Calu3 (cell line): Measurements from ENCODE around the gene ELMO1. TPM values are rescaled to one million over a fixed set of nuclear protein-coding genes. Genes with fewer than 3 reads are reported as not detected.

ENCODE experiments used
- BruUV-seq: library from RNA; stranded (reverse); fragments of 400-500 nt; replicated peaks from 2 replicates; lab custom pipeline; 2021; lab: Mats Ljungman, UMichigan
- CTCF ChIA-PET: fragments of 300-600 bp; sonication (Branson Sonifier 250); formaldehyde crosslinking; loops from one replicate; lab custom pipeline; 2022; ENCODE audit warnings: antibody characterized with exemption; lab: Charles Lee
- DNase-seq: peaks from one replicate; pipeline ENCODE4 v3.0.0; 2022
- H3K27ac Mint-ChIP-seq: one replicate; pipeline ENCODE4 v1.8.0; 2022; ENCODE audit warnings: mixed read lengths; ENCODE audit not compliant: unreplicated experiment
- H3K27me3 Mint-ChIP-seq: one replicate; pipeline ENCODE4 v1.8.0; 2022; ENCODE audit warnings: mixed read lengths; ENCODE audit not compliant: unreplicated experiment
- H3K36me3 Mint-ChIP-seq: one replicate; pipeline ENCODE4 v1.8.0; 2022; ENCODE audit warnings: mild to moderate bottlenecking, moderate library complexity, mixed read lengths; ENCODE audit not compliant: insufficient read depth, unreplicated experiment
- H3K4me1 Mint-ChIP-seq: one replicate; pipeline ENCODE4 v1.8.0; 2022; ENCODE audit warnings: mild to moderate bottlenecking, low read depth, mixed read lengths; ENCODE audit not compliant: unreplicated experiment
- H3K4me3 Mint-ChIP-seq: one replicate; pipeline ENCODE4 v1.8.0; 2022; ENCODE audit warnings: mild to moderate bottlenecking, low read depth, moderate library complexity, mixed read lengths; ENCODE audit not compliant: unreplicated experiment
- H3K9me3 Mint-ChIP-seq: one replicate; pipeline ENCODE4 v1.8.0; 2022; ENCODE audit warnings: low read depth, mixed read lengths; ENCODE audit not compliant: unreplicated experiment
- intact Hi-C: fragments of 100-400 bp; cut with micrococcal nuclease; formaldehyde crosslinking; loops from one replicate; pipeline ENCODE4 v1.10.0; 2022; ENCODE audit not compliant: unreplicated experiment
- total RNA-seq: library from RNA; stranded (reverse); gene quantifications from 2 replicates; pipeline ENCODE4 v1.2.3, GENCODE V29; 2022
- TF ChIP-seq, protein P1 (sequence below): fragments of 200-600 bp; IDR thresholded peaks from one replicate; pipeline ENCODE4 v1.8.0; 2022; ENCODE audit warnings: antibody characterized with exemption; ENCODE audit not compliant: unreplicated experiment

The ELMO1 gene
- total RNA-seq, 1 experiment from 2014 or later, result not detected

DNA sequence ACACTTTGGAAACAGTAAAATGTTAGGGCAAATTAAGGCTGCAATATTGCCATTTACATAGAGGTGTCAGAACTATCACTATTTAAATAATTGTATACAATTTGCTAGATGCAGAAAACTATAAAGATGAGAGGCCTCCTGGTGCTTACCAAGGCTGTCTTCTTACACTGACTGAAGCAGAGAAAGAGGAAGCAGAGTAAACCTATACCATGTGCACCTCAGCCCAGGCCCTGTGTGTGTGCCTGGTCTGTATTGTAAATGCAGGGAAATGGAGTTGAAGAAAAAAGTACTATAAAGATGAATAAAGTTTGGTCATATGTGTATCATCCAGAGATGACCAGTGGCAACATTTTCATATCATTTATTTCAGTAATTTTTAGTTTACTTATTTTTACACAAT, 29.2 kb downstream of the ELMO1 start:
- Mint-ChIP-seq H3K27ac (no peak overlapping the region), H3K4me1 (no peaks in the 10 kb centered on the region), H3K9me3 (no peaks in the 10 kb centered on the region), H3K4me3 (no peak overlapping the region), H3K27me3 (peaks cover 15% of the 10 kb centered on the region), H3K36me3 (no peaks in the 10 kb centered on the region)
- TF ChIP-seq, protein P1, sequence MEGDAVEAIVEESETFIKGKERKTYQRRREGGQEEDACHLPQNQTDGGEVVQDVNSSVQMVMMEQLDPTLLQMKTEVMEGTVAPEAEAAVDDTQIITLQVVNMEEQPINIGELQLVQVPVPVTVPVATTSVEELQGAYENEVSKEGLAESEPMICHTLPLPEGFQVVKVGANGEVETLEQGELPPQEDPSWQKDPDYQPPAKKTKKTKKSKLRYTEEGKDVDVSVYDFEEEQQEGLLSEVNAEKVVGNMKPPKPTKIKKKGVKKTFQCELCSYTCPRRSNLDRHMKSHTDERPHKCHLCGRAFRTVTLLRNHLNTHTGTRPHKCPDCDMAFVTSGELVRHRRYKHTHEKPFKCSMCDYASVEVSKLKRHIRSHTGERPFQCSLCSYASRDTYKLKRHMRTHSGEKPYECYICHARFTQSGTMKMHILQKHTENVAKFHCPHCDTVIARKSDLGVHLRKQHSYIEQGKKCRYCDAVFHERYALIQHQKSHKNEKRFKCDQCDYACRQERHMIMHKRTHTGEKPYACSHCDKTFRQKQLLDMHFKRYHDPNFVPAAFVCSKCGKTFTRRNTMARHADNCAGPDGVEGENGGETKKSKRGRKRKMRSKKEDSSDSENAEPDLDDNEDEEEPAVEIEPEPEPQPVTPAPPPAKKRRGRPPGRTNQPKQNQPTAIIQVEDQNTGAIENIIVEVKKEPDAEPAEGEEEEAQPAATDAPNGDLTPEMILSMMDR, result no peak
- no peak for DNase-seq
- CTCF ChIA-PET, result no interaction called here
- intact Hi-C loops, result no loop called here
- BruUV-seq, result no TSS peak

DNA sequence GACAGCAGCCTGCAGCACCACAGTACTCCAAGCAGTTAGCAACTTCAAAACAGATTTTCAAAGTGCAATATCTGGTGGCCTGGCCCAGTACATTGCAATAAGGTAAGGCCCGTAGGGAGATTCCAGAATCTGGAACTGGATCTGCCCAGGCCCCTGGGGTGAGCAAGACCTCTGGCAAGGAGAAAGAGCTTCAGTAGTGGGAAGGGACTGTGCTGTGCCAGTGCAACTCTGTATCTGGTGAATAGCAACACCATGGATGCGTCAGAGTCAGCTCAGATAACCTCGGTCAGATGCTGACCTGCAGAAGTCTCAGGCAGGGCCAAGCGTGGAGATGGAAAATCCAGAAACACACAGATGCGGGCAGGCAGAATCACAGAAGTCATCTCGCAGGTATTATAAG, 30.3 kb downstream of the ELMO1 start:
- H3K27me3 Mint-ChIP-seq, result peaks cover 15% of the 10 kb centered on the region
- H3K4me1 Mint-ChIP-seq, result no peaks in the 10 kb centered on the region
- intact Hi-C loops, result no loop called here
- no peak overlapping the region for H3K4me3 Mint-ChIP-seq
- no peaks in the 10 kb centered on the region for H3K36me3 Mint-ChIP-seq
- CTCF ChIA-PET, result no interaction called here
- DNase-seq, result no peak
- BruUV-seq, result no TSS peak
- H3K9me3 Mint-ChIP-seq, result no peaks in the 10 kb centered on the region
- TF ChIP-seq, protein P1, result no peak
- no peak overlapping the region for H3K27ac Mint-ChIP-seq

DNA sequence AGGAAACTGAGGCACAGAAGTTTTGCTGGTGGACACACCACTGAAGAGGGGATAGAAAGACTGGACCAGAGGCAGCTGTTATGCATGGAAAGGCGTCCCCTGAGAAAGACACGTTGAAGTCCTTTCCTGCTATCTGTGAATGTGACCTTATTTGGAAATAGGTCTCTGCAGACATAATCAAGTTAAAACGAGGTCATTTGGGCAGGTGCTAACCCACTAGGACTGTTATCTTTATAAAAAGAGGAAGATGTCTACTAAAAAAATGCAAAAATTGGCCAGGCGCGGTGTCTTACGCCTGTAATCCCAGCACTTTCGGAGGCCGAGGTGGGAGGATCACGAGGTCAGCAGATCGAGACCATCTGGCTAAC, 31.6 kb downstream of the ELMO1 start:
- intact Hi-C loops, result no loop called here
- BruUV-seq, result no TSS peak
- H3K4me1 Mint-ChIP-seq, result no peaks in the 10 kb centered on the region
- H3K4me3 Mint-ChIP-seq, result no peak overlapping the region
- CTCF ChIA-PET, result no interaction called here
- H3K27me3 Mint-ChIP-seq, result peaks cover 15% of the 10 kb centered on the region
- TF ChIP-seq, protein P1, result no peak
- H3K36me3 Mint-ChIP-seq, result no peaks in the 10 kb centered on the region
- DNase-seq, result no peak
- H3K9me3 Mint-ChIP-seq, result peaks cover 2% of the 10 kb centered on the region
- no peak overlapping the region for H3K27ac Mint-ChIP-seq

DNA sequence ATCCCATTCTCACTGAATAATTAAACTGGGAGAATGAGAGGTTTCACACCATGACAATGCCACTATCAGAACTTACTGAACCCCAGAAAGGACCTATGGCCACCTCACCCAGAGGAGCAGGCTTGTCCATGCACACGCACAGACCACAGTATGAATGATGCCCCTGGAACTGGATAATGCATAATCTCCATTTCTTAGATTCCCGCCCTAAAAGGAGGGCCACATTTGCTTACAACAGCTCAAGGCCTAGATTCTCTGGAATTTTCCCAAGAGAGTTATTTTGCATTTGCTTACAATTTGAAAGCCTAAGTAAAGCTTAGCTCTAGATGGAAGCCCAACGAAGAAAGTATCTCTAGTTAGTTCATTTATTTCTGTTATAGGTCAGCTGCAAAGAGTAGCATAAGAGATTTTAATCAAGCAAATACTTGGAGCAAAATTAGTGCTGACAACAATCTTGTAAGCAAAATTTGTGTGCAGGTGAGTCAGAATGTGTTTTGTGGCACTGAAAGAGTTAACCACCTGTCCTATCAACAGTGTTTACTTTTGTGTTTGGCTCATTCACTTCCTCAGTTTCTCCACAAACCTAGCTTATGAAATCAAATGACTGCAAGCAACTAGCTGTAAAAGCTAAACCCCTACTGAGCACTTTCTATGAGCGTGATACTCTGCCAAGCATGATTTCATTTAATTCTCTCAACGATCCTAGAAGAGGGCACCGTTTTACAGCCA, 32.1 kb downstream of the ELMO1 start:
- CTCF ChIA-PET, result no interaction called here
- no peak for DNase-seq
- Mint-ChIP-seq H3K9me3 (peaks cover 2% of the 10 kb centered on the region), H3K27ac (no peak overlapping the region), H3K36me3 (no peaks in the 10 kb centered on the region), H3K4me1 (no peaks in the 10 kb centered on the region), H3K4me3 (no peak overlapping the region), H3K27me3 (peaks cover 11% of the 10 kb centered on the region)
- intact Hi-C loops, result no loop called here
- BruUV-seq, result no TSS peak
- TF ChIP-seq, protein P1, result no peak
